Upper lobe of left lung (tissue), 6 donors: Measurements from ENCODE around the gene TNFRSF8. TPM values are rescaled to one million over a fixed set of nuclear protein-coding genes. Genes with fewer than 3 reads are reported as not detected.
A peak's percentile ranks its signal among the peaks of the same experiment; 100 is the strongest.

Experiments
- ATAC-seq, 2 donors: fragments of 200-7000 bp; cut with Tn5 transposase; one replicate each; pipeline ENCODE4 v1.9.1; 2022; ENCODE audit warnings: mild to moderate bottlenecking in 2 of 2, moderate library complexity in 2 of 2; ENCODE audit not compliant: low FRiP score in 2 of 2
- DNase-seq, 2 donors: peaks; one replicate each; pipeline ENCODE4 v3.0.0-alpha.2; 2019 to 2020
- H3K27ac ChIP-seq, 4 donors: fragments of 200-600 bp; sonication (generic); one replicate each; pipeline ENCODE4 v1.5.1; 2016 to 2019
- H3K27me3 ChIP-seq, 4 donors: fragments of 200-600 bp; sonication (generic); one replicate each; pipeline ENCODE4 v1.5.1; 2017 to 2019
- H3K36me3 ChIP-seq, 4 donors: fragments of 200-600 bp; sonication (generic); one replicate each; pipeline ENCODE4 v1.5.1; 2016 to 2019
- H3K4me1 ChIP-seq, 4 donors: fragments of 200-600 bp; sonication (generic); one replicate each; pipeline ENCODE4 v1.5.1; 2018 to 2019
- H3K4me3 ChIP-seq, 4 donors: fragments of 200-600 bp; sonication (generic); one replicate each; pipeline ENCODE4 v1.5.1; 2017 to 2019; ENCODE audit warnings: mild to moderate bottlenecking in 2 of 4, moderate library complexity in 1 of 4
- H3K9me3 ChIP-seq, 4 donors: fragments of 200-600 bp; sonication (generic); one replicate each; pipeline ENCODE4 v1.5.1; 2018 to 2019
- CTCF ChIP-seq, 6 experiments: fragments of 450-650 bp in 4 of 6; fragments of 200-600 bp in 2 of 6; sonication (generic) in 2 of 6; IDR thresholded peaks; one replicate each; pipeline ENCODE4 v1.5.1; 2016 to 2019; ENCODE audit warnings: antibody characterized with exemption in 6 of 6
- EP300 ChIP-seq, 4 donors: sonication (generic); formaldehyde crosslinking; IDR thresholded peaks; one replicate each; pipeline ENCODE4 v1.5.1; 2017; ENCODE audit warnings: antibody characterized with exemption in 4 of 4, control low read depth in 2 of 4
- POLR2A ChIP-seq, 4 donors: fragments of 450-650 bp; IDR thresholded peaks; one replicate each; pipeline ENCODE4 v1.5.1; 2016 to 2017; ENCODE audit warnings: antibody characterized with exemption in 4 of 4, mild to moderate bottlenecking in 2 of 4
- POLR2AphosphoS5 ChIP-seq, 2 donors: sonication (generic); formaldehyde crosslinking; IDR thresholded peaks; one replicate each; pipeline ENCODE4 v1.5.1; 2017; ENCODE audit warnings: antibody characterized with exemption in 2 of 2
- WGBS, 2 donors: methylation state at CpG; one replicate each; pipeline ENCODE4 v1.1.5; 2017 to 2018; 5-methylcytosine and 5-hydroxymethylcytosine counted together
- total RNA-seq, 6 donors: library from RNA; depleted of rRNA in 4 of 6; stranded (reverse); fragments of >200 nt in 4 of 6; gene quantifications; one replicate each; pipeline versions ENCODE4 v1.1.0 to v1.2.1, GENCODE V29; 2016 to 2021
- donor health status: DM: no; HTN: no; CAD: no; lungs with moderate emphysema.
- donor health status: DM: no; HTN: yes; CAD: no; lungs with severe emphysema.

TNFRSF8 gene
- total RNA-seq, 6 donors from 2014 or later, result 0.22 to 3.3 (median 1.2) TPM

GRCh38 chr1:12172042-12172851, 109.1 kb downstream of the TNFRSF8 start:
- TF ChIP-seq POLR2AphosphoS5 (IDR thresholded peaks at IDR 0.05) (no peak), CTCF (IDR thresholded peaks at IDR 0.05) (no peak), EP300 (IDR thresholded peaks at IDR 0.05) (no peak)
- Histone ChIP-seq H3K27me3 (no peaks in the 10 kb centered on the region), H3K9me3 (no peaks in the 10 kb centered on the region), H3K4me1 (peaks cover 72 to 91% (median 88%) of the 10 kb centered on the region in 4 donors), H3K27ac (peak overlapping the region; percentile 74 to 97 (median 95)), H3K4me3 (no peak overlapping the region), H3K36me3 (no peaks in the 10 kb centered on the region)
- 69 to 73% methylated on average over 12 to 14 of the region's 14 CpGs for WGBS, 2 donors
- no peak for ATAC-seq
- DNase-seq, result peak in 1 of 2 donors; percentile 75

- no peak overlapping the region for H3K4me3 ChIP-seq
- no peak for DNase-seq
- ATAC-seq, result no peak
- peaks cover 80 to 95% (median 91%) of the 10 kb centered on the region in 4 donors for H3K4me1 ChIP-seq
- no peaks in the 10 kb centered on the region for H3K36me3 ChIP-seq
- TF ChIP-seq POLR2A (IDR thresholded peaks at IDR 0.05), result no peak
- TF ChIP-seq POLR2AphosphoS5 (IDR thresholded peaks at IDR 0.05), result no peak
- no peak for TF ChIP-seq CTCF (IDR thresholded peaks at IDR 0.05)
- no peak for TF ChIP-seq EP300 (IDR thresholded peaks at IDR 0.05)
- H3K27ac ChIP-seq, result peak overlapping the region; percentile 74 to 97 (median 95)
- no peaks in the 10 kb centered on the region for H3K9me3 ChIP-seq
- no peaks in the 10 kb centered on the region for H3K27me3 ChIP-seq
- 45 to 66% methylated on average over 2 to 3 of the region's 3 CpGs for whole genome bisulfite sequencing, 2 donors
These were observed 110.0 kb downstream of the TNFRSF8 start for GRCh38 chr1:12173041-12173509.

GRCh38 chr1:12173631-12174121, 110.6 kb downstream of the TNFRSF8 start:
- Histone ChIP-seq H3K27ac (peak overlapping the region; percentile 74 to 97 (median 95)), H3K36me3 (no peaks in the 10 kb centered on the region), H3K4me1 (peaks cover 86 to 96% (median 93%) of the 10 kb centered on the region in 4 donors), H3K4me3 (no peak overlapping the region), H3K27me3 (no peaks in the 10 kb centered on the region), H3K9me3 (no peaks in the 10 kb centered on the region)
- ATAC-seq (peak; percentile 51 to 62), DNase-seq (peak; percentile 82 to 89)
- TF ChIP-seq POLR2A (IDR thresholded peaks at IDR 0.05) (peak in 1 of 4 donors; percentile 58), CTCF (IDR thresholded peaks at IDR 0.05) (no peak), EP300 (IDR thresholded peaks at IDR 0.05) (peak in 1 of 4 donors; percentile 62), POLR2AphosphoS5 (IDR thresholded peaks at IDR 0.05) (peak; percentile 50 to 77)
- 31 to 42% methylated on average over 6 to 11 of the region's 11 CpGs for WGBS, 2 donors

GRCh38 chr1:12174924-12175810, 112.1 kb downstream of the TNFRSF8 start:
- no peak for ATAC-seq
- WGBS, 2 donors, result 48 to 59% methylated on average over 16 to 17 of the region's 17 CpGs
- DNase-seq, result peak in 1 of 2 donors; percentile 86
- no peaks in the 10 kb centered on the region for H3K27me3 ChIP-seq
- no peaks in the 10 kb centered on the region for H3K36me3 ChIP-seq
- H3K4me3 ChIP-seq, result no peak overlapping the region
- peaks cover 89 to 96% (median 95%) of the 10 kb centered on the region in 4 donors for H3K4me1 ChIP-seq
- H3K27ac ChIP-seq, result peak overlapping the region; percentile 74 to 97 (median 95)
- TF ChIP-seq EP300 (IDR thresholded peaks at IDR 0.05) (no peak), POLR2AphosphoS5 (IDR thresholded peaks at IDR 0.05) (peak in 1 of 2 donors; percentile 13)
- no peaks in the 10 kb centered on the region for H3K9me3 ChIP-seq
